ENCODE measurements around the gene ANKS1B. TPM values are rescaled to one million over a fixed set of nuclear protein-coding genes. Genes with fewer than 3 reads are reported as not detected.

ANKS1B gene
- total RNA-seq, 1 donor from 2014 or later, result 8.2 TPM

GRCh38 chr12:99745895-99746294 is 238.8 kb downstream of the ANKS1B start:
- no peaks in the 10 kb centered on the region for H3K36me3 ChIP-seq
- intact Hi-C loops (cut with DNase I), result no loop called here
- no peak overlapping the region for H3K4me3 ChIP-seq
- TF ChIP-seq, protein P1, sequence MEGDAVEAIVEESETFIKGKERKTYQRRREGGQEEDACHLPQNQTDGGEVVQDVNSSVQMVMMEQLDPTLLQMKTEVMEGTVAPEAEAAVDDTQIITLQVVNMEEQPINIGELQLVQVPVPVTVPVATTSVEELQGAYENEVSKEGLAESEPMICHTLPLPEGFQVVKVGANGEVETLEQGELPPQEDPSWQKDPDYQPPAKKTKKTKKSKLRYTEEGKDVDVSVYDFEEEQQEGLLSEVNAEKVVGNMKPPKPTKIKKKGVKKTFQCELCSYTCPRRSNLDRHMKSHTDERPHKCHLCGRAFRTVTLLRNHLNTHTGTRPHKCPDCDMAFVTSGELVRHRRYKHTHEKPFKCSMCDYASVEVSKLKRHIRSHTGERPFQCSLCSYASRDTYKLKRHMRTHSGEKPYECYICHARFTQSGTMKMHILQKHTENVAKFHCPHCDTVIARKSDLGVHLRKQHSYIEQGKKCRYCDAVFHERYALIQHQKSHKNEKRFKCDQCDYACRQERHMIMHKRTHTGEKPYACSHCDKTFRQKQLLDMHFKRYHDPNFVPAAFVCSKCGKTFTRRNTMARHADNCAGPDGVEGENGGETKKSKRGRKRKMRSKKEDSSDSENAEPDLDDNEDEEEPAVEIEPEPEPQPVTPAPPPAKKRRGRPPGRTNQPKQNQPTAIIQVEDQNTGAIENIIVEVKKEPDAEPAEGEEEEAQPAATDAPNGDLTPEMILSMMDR (IDR thresholded peaks at IDR 0.05), result no peak
- no peak overlapping the region for H3K27ac ChIP-seq
- H3K4me1 ChIP-seq, result peaks cover 0 to 6% of the 10 kb centered on the region in 2 donors
- H3K27me3 ChIP-seq, result no peaks in the 10 kb centered on the region
- H3K9me3 ChIP-seq, result no peaks in the 10 kb centered on the region
- no peak for DNase-seq (ENCODE audit: low spot score in 2 of 2)

GRCh38 chr12:99745121-99745520 is 239.6 kb downstream of the ANKS1B start:
- Histone ChIP-seq H3K27ac (no peak overlapping the region), H3K27me3 (no peaks in the 10 kb centered on the region), H3K4me3 (no peak overlapping the region), H3K36me3 (no peaks in the 10 kb centered on the region), H3K4me1 (peaks cover 0 to 6% of the 10 kb centered on the region in 2 donors), H3K9me3 (no peaks in the 10 kb centered on the region)
- TF ChIP-seq, protein P1 (IDR thresholded peaks at IDR 0.05), result no peak
- no peak for DNase-seq (ENCODE audit: low spot score in 2 of 2)
- intact Hi-C loops (cut with DNase I), result no loop called here

- TF ChIP-seq, protein P1 (IDR thresholded peaks at IDR 0.05), result no peak
- no peak overlapping the region for H3K4me3 ChIP-seq
- H3K27me3 ChIP-seq, result no peaks in the 10 kb centered on the region
- no peaks in the 10 kb centered on the region for H3K36me3 ChIP-seq
- no peak for DNase-seq (ENCODE audit: low spot score in 2 of 2)
- no peaks in the 10 kb centered on the region for H3K4me1 ChIP-seq
- H3K9me3 ChIP-seq, result no peaks in the 10 kb centered on the region
- intact Hi-C loops (cut with DNase I), result no loop called here
- no peak overlapping the region for H3K27ac ChIP-seq
Measured at GRCh38 chr12:99736760-99737269, 247.9 kb downstream of the ANKS1B start.

- intact Hi-C loops (cut with DNase I), result no loop called here
- H3K9me3 ChIP-seq, result peaks cover 0 to 11% of the 10 kb centered on the region in 2 donors
Measured at GRCh38 chr12:99732131-99732530, 252.6 kb downstream of the ANKS1B start.

GRCh38 chr12:99722690-99723486 is 261.8 kb downstream of the ANKS1B start:
- Histone ChIP-seq H3K36me3 (no peaks in the 10 kb centered on the region), H3K4me3 (no peak overlapping the region), H3K27me3 (no peaks in the 10 kb centered on the region), H3K4me1 (no peaks in the 10 kb centered on the region), H3K27ac (no peak overlapping the region), H3K9me3 (peaks cover 0 to 9% of the 10 kb centered on the region in 2 donors)
- TF ChIP-seq, protein P1 (IDR thresholded peaks at IDR 0.05), result no peak
- intact Hi-C loops (cut with DNase I), result no loop called here
- no peak for DNase-seq (ENCODE audit: low spot score in 2 of 2)

More at GRCh38 chr12:99732131-99732530, 252.6 kb downstream of the ANKS1B start:
- DNase-seq (ENCODE audit: low spot score in 2 of 2), result no peak
- Histone ChIP-seq H3K36me3 (no peaks in the 10 kb centered on the region), H3K4me3 (no peak overlapping the region), H3K4me1 (no peaks in the 10 kb centered on the region), H3K27me3 (no peaks in the 10 kb centered on the region), H3K27ac (no peak overlapping the region)
- TF ChIP-seq, protein P1 (IDR thresholded peaks at IDR 0.05), result no peak
